MM.1S (cell line): ENCODE measurements around the gene ZYX.

ENCODE experiments used
- CTCF ChIP-seq: fragments of 300-600 bp; sonication (generic); IDR thresholded peaks from 2 replicates; pipeline ENCODE4 v1.5.1; 2016; ENCODE audit warnings: antibody characterized with exemption, low read length, mixed read lengths
- EZH2 ChIP-seq: fragments of 300-600 bp; sonication (generic); optimal IDR thresholded peaks from 2 replicates; pipeline ENCODE3; 2017; ENCODE audit warnings: low read depth, mild to moderate bottlenecking, antibody characterized with exemption, low read length, mixed read lengths
- EZH2phosphoT487 ChIP-seq: fragments of 300-600 bp; sonication (generic); IDR thresholded peaks from 2 replicates; pipeline ENCODE4 v1.6.1; 2018; ENCODE audit warnings: antibody characterized with exemption, low read length

GRCh38 chr7:143379611-143380259 is 1.4 kb upstream of the ZYX start:
- TF ChIP-seq CTCF (no peak), EZH2 (no peak), EZH2phosphoT487 (no peak)
